Stomach (tissue), 4 donors: ENCODE results near the gene PINLYP.

ENCODE experiments used
- EP300 ChIP-seq: sonication (generic); formaldehyde crosslinking; IDR thresholded peaks from one replicate; pipeline ENCODE4 v1.6.1; 2017; ENCODE audit warnings: antibody characterized with exemption
- POLR2A ChIP-seq, 4 donors: fragments of 450-650 bp; IDR thresholded peaks; one replicate each; pipeline ENCODE4 v1.6.1; 2016; ENCODE audit warnings: antibody characterized with exemption in 4 of 4, control low read depth in 2 of 4, mild to moderate bottlenecking in 1 of 4, moderate library complexity in 1 of 4
- POLR2AphosphoS5 ChIP-seq, 3 donors: sonication (generic); formaldehyde crosslinking; IDR thresholded peaks; one replicate each; pipeline ENCODE4 v1.6.1; 2016; ENCODE audit warnings: antibody characterized with exemption in 3 of 3
- TF ChIP-seq, protein P1 (sequence below), 7 experiments: fragments of 450-650 bp in 4 of 7; fragments of 200-600 bp in 3 of 7; sonication (generic) in 3 of 7; IDR thresholded peaks; one replicate each; pipeline ENCODE4 v1.5.1; 2016 to 2019; ENCODE audit warnings: antibody characterized with exemption in 7 of 7, control low read depth in 2 of 7, mild to moderate bottlenecking in 1 of 7

DNA sequence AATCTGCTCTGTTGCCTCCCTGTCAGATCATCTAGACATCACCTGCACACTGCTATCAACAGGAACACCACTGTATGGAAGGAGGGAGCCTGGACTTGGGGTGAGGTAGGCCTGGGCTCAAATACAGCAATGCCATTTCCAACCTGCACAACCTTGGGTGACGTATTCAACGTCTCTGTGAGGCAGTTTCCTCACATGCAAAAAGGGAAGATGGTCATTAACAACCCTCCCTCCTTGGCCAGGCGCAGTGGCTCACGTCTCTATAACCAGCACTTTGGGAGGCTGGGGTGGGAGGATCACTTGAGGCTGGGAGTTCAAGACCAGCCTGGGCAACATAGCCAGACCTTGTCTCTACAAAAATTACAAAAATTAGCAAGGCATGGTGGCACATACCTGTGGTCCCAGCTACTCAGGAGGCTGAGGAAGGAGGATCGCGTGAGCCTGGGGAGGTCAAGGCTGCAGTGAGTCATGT lies 13.3 kb upstream of the PINLYP start:
- TF ChIP-seq, protein P1, sequence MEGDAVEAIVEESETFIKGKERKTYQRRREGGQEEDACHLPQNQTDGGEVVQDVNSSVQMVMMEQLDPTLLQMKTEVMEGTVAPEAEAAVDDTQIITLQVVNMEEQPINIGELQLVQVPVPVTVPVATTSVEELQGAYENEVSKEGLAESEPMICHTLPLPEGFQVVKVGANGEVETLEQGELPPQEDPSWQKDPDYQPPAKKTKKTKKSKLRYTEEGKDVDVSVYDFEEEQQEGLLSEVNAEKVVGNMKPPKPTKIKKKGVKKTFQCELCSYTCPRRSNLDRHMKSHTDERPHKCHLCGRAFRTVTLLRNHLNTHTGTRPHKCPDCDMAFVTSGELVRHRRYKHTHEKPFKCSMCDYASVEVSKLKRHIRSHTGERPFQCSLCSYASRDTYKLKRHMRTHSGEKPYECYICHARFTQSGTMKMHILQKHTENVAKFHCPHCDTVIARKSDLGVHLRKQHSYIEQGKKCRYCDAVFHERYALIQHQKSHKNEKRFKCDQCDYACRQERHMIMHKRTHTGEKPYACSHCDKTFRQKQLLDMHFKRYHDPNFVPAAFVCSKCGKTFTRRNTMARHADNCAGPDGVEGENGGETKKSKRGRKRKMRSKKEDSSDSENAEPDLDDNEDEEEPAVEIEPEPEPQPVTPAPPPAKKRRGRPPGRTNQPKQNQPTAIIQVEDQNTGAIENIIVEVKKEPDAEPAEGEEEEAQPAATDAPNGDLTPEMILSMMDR (IDR thresholded peaks at IDR 0.05): no peak
- TF ChIP-seq POLR2AphosphoS5 (IDR thresholded peaks at IDR 0.05) (no peak), POLR2A (IDR thresholded peaks at IDR 0.05) (no peak), EP300 (no peak)
